GM19372 (cell line): ENCODE data around the gene CEBPB.
"Not testable (repeated sequence)": the region's sequence is repeated elsewhere in the genome, so short reads cannot be mapped to it uniquely, and the experiment has no call there.

Source experiments
- ATAC-seq: cut with Tn5 transposase; IDR thresholded peaks from one replicate; pipeline ENCODE4 v1.9.1; 2021; ENCODE audit warnings: mild to moderate bottlenecking, low read depth, moderate library complexity; ENCODE audit not compliant: unreplicated experiment

The CEBPB gene

DNA sequence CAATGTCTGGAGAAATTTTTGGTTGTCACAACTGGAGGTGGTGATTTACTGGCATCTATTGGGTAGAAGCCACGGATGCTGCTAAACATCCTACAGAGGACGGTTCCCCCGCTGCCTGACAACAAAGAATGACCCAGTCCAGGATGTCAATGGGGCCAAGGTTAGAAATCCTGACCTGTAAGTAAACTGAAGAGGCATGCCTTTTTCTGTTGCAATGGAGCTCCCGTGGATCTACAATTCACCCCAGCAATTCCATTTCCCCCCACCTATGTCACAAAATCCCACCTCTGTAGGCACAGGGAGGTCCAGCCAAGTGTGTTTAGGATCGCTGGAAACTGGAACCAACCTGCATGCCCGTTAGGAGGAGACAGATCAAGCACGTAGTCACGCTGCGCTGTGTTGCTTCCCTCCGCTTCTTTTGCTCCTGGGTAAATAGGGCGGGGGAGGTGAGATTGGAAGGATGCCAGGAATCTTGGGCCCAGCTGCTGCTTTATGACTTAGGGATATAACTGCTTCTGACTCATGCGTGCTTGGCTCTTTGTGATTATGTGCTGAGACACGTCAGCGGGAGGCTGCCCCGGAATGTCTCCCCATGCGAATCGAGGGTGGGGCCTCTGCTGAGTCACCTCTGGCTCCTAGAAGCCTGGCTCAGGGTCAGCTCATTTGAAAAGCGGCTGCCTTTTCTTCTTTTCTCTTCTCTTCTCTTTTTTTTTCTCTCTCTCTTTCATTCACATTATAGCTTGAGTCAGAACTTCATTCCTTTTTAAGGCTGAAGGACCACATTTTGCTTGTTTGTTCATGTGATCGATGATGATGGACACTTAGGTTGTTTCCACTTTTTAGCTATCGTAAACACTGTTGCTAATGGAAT, 24.7 kb upstream of the CEBPB start:
- peak; percentile 91 for ATAC-seq

DNA sequence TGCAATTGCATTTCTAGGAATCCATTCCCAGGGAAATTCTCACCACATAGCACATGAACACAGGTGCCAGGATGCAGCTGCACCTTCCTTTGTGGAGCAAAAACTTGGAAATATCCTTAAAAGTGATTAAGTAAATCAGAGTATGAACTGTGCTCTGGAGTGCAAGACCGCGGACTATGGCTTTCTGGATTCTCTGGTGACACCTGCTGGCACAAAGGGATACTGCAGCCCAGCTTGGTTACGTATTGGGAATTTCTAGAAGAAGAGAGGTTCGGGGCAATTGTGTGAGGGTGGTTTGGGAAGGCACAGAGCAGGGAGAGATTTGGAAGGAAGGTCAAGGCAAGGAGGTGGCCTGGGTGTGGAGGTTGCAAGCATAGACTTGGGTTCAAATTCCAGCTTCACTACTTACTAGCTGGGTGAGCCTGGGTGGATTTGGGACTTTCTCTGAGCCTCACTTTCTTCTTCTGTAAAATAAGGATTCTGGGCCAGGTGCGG, 21.3 kb upstream of the CEBPB start:
- ATAC-seq = no peak

DNA sequence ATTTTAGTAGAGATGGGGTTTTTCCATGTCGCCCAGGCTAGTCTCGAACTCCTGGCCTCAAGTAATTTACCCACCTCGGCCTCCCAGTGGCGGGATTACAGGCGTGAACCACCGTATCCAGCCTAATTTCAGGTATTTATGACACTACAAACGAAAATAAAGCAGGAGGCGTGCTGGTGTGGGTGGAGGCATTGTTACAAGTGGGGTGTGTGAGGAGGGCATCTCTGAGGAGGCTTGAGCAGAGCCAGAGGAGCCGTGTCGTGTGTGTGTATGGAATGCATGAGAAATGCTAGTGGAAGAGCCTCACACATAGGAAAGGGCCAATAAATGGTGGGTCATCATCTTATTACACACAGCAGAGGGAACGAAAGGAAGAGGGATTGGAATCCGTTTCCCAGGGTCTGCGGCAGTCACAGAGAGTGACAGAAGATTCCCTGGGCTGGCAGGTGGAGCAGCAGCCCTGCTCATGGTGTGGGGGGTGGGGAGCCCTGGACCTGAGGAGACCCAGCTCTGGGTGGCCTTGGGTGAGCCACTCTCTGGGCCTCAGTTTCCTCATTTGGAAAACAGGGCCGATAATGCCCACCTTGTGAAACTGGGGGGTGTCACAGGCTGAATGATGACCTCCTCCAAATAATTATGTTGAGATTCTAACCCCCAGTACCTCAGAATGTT, 19.9 kb upstream of the CEBPB start:
- ATAC-seq = no peak

DNA sequence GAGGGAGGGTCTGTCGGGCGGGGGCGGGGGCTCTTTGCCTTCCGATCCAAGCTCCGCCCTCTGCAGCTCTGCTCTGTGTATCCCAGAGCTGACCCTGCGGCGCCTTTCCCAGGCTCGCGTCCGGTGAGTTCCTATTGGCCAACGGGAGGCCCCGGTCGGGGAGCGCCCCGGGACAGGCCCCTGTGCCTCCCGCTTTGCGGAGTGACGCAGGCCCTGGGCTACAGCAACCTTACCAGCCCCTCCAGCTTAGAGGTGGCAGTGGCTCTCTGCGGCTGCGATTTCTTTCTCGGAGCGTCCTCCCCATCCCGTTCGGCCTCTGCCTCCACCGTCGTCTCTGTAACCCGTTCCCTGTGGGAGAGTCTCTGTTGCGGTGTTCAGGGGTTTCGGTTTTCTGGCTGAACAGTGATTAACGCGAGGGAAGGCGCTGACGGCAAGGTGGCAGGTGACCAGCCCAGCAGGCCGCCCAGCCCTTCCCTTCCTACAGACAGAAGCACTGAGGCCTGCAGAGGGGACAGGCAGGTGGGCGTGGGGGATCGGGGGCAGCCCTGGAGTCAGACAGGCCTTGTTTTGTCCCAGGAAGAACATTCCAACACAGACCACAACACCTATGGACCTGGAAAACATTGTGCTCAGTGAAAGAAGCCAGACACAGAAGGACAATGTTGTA, 18.1 kb upstream of the CEBPB start:
- no peak for ATAC-seq

DNA sequence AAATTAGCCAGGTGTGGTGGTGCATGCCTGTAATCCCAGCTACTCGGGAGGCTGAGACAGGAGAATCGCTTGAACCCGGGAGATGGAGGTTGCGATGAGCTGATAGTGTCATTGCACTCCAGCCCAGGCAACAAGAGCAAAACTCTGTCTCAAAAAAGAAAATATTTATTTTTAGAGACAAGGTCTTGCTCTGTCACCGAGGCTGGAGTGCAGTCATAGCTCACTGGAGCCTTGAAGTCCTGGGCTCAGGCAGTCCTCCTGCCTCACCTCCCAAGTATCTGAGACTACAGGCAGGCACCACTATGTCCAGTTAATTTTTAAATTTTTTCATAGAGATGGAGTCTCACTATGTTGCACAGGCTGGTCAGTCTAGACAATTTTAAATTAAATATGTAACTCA, 16.2 kb upstream of the CEBPB start:
- no peak for ATAC-seq

DNA sequence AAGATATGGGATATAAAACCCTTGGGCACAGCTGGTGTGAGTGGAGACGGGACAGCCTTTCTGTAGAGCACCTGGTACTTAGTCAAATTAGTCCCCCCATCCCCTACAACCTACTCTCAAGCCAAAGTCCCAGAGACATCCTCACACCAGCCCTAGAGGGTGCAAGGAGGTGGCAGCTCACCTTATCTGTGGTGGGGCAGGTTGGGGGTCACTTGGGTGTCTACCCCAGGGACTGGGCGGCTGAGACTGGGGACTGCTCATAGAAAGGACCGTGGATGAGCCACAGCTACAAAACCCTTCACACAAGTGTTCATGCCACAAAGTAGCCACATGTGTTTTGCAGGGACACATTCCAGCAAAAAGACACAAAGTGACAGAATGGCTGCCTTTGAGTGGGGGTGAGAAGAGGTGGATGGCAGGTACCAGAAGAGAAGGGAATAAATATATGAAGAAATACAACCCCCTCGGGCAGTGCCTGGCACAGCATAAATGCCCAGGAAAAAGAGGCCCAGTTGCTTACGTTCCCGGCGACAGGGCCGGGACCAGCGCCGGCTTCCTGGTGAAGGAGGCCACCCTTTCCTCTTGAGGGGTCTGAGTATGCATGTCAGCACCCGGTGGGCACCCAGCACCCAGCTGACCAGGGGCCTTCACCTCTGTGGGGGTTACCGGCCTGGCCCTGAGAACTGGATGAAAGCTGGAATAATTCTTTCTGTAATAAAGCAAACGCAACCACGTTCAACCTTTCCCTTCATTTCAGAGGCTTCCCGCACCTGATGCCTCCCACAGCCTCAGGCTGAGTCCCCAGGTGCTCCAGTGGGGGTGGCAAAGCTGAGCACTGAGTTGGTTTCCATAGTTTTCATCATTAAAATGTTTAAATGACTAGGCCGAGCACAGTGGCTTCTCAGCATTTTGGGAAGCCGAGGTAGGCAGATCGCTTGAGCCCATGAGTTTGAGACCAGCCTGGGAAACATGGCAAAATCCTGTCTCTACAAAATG, 14.4 kb upstream of the CEBPB start:
- no peak for ATAC-seq

DNA sequence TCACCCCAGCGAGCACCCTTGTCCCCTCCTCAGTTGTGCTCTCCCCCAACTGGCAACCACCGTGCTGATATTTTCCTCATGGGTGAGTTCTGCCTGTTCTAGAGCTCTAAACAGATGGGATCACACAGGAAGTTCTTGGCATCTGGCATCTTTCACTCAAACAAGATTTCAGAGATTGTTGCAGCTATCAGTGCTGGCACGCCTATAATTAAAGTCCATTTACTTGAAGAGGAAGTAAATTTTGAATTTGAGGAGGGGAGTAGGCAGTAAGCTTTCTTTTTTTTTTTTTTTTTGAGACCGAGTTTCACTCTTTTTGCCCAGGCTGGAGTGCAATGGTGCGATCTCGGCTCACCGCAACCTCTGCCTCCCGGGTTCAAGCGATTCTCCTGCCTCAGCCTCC, 12.0 kb upstream of the CEBPB start:
- not testable (repeated sequence) for ATAC-seq

DNA sequence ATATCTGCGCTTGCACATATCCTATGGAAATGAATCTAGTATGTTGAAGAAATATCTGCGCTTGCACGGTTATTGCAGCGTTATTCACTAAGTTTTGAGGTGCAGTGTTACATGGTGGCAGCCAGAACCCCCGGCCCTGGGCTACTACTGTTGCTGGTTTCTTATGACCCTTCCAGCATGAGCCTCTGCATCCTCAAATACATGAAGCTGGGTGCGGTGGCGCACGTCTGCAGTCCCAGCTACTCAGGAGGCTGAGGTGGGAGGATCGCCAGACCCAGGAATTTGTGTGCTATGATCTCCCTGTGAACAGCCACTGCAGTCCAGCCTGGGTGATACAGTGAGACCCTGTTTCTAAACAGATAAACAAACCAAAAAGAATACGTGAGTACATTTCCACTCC, 9.3 kb upstream of the CEBPB start:
- no peak for ATAC-seq

DNA sequence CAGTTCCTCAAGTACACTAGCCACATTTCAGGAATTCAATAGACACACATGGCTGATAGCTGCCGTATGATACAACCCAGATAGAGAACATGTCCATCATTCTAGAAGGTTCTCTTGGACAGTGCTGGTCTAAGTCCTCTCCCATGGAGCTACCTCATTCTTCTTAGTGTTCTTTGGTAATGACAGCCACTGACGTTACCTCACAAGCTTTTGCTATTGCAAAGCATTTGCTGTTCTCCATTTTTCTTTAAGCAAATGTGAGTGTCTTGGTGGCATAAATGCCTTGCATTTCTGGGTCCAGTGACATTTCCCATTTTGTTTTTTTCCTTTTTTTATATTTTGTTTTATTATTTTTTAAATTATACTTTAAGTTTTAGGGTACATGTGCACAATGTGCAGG, 8.3 kb upstream of the CEBPB start:
- ATAC-seq = no peak

DNA sequence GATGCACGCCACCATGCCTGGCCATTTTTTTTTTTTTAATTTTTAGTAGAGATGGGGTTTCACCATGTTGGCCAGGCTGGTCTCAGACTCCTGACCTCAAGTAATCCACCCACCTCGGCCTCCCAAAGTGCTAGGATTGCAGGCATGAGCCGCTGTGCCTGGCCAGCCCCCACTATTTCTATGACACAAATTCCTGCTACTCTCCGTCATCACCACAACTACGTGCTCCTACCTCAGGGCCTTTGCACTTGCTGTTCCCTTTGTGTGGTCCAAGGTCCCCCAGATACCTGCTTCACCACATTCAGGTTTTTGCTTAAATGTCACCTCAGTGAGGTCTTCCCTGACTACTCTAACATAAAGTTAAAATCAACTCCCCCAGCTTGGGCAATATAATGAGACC, 5.2 kb upstream of the CEBPB start:
- no peak for ATAC-seq

DNA sequence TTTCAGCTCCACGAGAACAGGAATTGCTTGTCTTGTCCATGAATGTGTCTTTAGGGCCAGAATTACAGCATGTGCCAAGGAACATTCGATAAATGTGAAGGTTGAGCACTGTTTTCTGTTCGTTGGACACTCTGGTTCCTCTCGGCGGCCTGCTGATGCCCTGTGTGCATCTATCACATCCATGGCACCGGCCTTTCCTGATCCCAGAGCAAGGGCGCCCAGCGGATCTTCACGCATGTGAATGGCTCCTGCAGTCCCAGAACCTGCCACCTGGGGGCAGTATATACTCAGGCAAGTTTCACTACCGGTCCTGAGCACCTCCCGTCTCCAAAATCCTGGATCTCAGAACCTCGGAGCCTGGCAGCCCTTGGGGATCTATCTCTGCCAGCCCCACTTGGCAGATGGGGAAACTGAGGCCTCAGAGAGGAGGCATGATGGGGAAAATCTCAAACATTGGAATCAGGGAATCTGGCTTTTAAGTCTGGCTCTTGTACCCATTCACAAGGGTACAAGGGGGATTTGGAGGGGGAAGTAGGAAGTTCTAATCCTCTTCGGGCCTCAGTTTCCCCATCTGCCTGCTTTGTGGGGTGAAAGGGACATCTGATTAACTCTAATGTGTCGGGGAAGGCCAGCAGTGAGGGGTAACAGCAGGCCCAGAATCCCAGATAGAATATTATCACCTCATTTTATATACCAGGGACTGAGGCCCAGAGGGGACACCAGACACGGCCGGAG, 4.3 kb upstream of the CEBPB start:
- no peak for ATAC-seq

DNA sequence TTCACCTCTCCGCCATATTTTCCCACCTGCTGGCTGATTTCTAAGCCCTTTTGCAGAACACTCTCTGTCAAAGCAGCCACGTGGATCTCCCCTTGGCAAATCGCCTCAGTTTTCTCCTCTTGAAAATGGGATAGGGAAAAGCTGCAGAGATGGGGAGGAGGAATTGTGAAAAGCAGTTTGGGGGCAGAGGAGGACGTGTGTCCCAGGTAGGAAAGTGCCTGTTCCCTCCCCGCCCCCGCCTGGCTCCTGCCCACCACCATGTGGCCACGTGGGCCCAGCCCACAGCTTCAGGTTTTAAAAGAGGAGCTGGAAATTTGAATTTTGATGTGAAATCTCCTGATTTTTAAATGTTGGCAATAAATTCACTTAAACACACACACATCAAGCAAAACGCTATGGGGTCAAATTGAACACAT, 3.6 kb upstream of the CEBPB start:
- ATAC-seq = no peak

DNA sequence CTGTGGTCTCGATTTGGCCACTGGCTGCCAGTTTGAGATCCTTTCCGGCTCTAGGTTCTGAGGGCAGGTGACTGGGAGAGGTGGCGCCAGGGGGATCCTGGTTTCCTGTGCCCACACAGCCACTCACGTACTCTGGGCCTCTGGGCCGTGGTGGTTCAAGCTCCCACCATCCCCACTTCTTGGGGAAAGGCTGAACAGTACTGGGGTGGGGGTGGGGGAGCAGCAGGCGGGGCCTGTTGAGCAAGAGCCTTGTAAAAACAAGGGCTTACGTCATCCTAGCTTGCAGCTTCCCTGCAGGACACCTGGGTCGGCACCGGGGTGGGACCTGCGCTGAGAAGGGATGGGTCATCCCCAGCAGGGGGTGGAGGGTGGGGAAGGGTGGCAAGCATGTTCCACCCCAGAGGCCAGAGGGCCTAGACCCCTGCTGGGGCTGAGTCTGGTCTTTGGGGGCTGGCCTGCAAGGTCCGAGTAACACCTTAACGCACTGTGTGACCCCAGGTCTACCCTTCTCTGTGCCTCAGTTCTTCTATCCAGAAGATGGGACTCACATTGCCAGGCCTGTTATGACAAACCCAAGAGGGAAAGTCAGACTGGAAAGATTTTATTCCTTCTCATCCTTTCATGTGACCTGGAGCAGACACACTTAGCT, 3.1 kb upstream of the CEBPB start:
- ATAC-seq = no peak

DNA sequence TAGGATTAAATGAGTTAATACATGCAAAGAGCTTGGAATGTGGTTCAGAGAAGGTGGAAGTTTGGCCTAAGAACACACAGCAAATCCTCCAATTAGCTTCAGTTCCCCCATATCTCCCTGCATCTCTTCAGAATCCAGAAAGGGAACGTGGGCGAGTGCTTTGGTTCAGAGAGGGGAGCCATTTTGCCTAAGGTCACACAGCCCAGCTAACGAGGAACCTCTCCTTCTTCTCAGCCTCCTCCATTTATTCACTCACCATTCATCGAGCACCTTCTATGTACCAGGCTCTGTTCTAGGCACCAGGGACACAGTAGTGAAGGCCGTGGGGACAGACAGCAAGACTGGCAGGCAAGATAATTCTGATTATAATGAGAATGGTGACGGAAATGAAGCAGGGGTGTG, 2.3 kb upstream of the CEBPB start:
- ATAC-seq = no peak

DNA sequence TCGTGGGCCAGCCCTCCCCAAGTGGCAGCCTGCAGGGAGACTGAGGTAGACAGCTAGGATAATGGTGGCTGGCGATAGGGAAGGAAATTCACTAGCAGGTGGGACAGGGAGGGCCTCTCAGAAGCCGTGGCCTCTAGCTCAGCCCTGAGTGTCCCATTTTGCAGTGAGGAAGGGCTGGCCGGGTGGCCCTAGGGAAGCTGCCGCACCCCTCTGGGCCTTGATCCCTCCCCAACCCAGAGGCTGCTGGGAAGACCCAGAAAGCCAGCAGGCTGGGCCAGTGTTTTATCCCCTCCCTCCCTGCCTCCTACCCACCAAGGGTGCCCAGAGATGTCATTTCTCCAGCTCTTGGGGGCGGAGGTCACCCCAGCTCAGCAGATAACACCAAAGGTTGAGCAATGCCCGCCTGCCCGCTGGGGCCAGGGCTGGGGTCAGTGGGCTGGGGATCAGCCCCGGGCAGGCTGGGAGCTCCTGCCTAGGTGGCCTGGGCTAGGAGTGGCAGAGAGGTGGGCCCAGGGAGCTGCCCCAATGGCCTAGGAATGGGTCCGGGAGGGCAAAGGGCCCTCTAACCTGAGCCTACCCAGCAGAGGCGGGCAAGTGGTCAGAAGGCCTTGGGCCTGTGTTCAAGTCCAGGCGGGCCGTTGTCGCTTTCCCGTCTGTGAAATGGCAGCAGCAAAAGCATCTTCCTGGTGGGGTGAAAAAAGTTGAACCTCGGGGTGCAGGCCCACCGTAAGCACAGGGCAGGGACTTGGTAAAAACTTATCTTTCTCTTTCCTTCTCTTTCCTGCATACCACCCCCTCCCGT, 1.6 kb upstream of the CEBPB start:
- no peak for ATAC-seq

DNA sequence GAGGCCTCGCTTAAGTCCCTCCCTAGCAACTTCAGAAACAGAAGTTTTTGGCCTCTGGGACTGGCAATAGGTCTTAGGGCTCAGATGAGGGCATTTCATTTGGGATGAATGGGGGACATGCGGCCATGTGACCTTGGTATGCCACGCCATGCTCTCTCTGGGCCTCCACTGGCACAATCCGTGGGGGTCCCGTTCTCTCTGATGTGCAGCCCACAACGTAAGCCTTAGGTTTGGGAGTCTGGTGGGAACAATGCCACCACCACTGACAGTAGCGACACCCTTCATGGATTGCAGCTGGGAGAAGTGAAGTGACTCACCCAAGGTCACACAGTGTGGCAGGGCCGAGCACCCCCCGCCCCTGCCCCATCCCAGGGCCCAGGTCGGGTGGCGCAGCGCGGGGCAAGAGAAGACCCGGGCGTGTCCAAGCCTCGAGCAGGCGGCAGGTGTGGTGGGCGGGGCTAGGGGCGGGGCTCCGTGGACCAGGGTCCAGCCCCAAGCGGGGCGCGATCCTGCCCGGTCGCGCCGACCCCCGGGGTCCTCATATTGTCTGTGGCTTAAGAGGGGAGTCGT, 864 bp upstream of the CEBPB start:
- no peak for ATAC-seq

DNA sequence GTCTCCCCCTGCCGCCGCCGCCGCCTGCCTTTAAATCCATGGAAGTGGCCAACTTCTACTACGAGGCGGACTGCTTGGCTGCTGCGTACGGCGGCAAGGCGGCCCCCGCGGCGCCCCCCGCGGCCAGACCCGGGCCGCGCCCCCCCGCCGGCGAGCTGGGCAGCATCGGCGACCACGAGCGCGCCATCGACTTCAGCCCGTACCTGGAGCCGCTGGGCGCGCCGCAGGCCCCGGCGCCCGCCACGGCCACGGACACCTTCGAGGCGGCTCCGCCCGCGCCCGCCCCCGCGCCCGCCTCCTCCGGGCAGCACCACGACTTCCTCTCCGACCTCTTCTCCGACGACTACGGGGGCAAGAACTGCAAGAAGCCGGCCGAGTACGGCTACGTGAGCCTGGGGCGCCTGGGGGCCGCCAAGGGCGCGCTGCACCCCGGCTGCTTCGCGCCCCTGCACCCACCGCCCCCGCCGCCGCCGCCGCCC, 474 bp downstream of the CEBPB start:
- peak; percentile 23 for ATAC-seq
